Loucy (cell line): ENCODE results near the gene ZFR2.

Experiments used
- H2AFZ ChIP-seq: fragments of 200-600 bp; sonication (generic); 2 replicates; pipeline ENCODE4 v1.6.0; 2016; ENCODE audit warnings: antibody characterized with exemption, mild to moderate bottlenecking, low read length, moderate library complexity
- H3F3A ChIP-seq: fragments of 200-600 bp; 2 replicates; pipeline ENCODE4 v1.6.0; 2016; ENCODE audit warnings: antibody characterized with exemption, low read depth, mild to moderate bottlenecking
- H3K27me3 ChIP-seq: fragments of 200-600 bp; sonication (generic); 2 replicates; pipeline ENCODE4 v1.6.1; 2014; ENCODE audit warnings: low read length, mild to moderate bottlenecking; ENCODE audit not compliant: insufficient read depth, poor library complexity, severe bottlenecking
- H3K36me3 ChIP-seq: fragments of 200-600 bp; sonication (generic); 2 replicates; pipeline ENCODE4 v1.6.1; 2016; ENCODE audit warnings: low read length; ENCODE audit not compliant: insufficient read depth
- H3K4me1 ChIP-seq: fragments of 200-600 bp; sonication (generic); 2 replicates; pipeline ENCODE4 v1.5.1; 2014; ENCODE audit warnings: low read length, mild to moderate bottlenecking; ENCODE audit not compliant: insufficient read depth, poor library complexity, severe bottlenecking
- H3K4me2 ChIP-seq: fragments of 200-600 bp; sonication (generic); 2 replicates; pipeline ENCODE4 v1.6.0; 2014; ENCODE audit warnings: antibody characterized with exemption, low read length, low read depth, mild to moderate bottlenecking; ENCODE audit not compliant: poor library complexity, severe bottlenecking
- H3K4me3 ChIP-seq: fragments of 200-600 bp; sonication (generic); 2 replicates; pipeline ENCODE4 v1.5.1; 2014; ENCODE audit warnings: low read length, mild to moderate bottlenecking, mixed read lengths; ENCODE audit not compliant: poor library complexity, severe bottlenecking
- H3K79me2 ChIP-seq: fragments of 200-600 bp; sonication (generic); 2 replicates; pipeline ENCODE4 v1.6.1; 2014; ENCODE audit warnings: low read length; ENCODE audit not compliant: insufficient read depth
- H3K9ac ChIP-seq: fragments of 200-600 bp; sonication (generic); 2 replicates; pipeline ENCODE4 v1.6.0; 2014; ENCODE audit warnings: mild to moderate bottlenecking, low read depth, low read length, moderate library complexity; ENCODE audit not compliant: poor library complexity, severe bottlenecking
- H3K9me2 ChIP-seq: fragments of 200-600 bp; sonication (generic); replicated peaks from 2 replicates; pipeline ENCODE4 v1.6.1; 2016; ENCODE audit warnings: low read depth, low read length, mixed read lengths
- H3K9me3 ChIP-seq: fragments of 200-600 bp; sonication (generic); 2 replicates; pipeline ENCODE4 v1.6.1; 2014; ENCODE audit warnings: mild to moderate bottlenecking, antibody characterized with exemption, low read length, low read depth; ENCODE audit not compliant: insufficient read depth
- H4K20me1 ChIP-seq: fragments of 200-600 bp; sonication (generic); 2 replicates; pipeline ENCODE4 v1.6.0; 2014; ENCODE audit warnings: antibody characterized with exemption, low read length, mild to moderate bottlenecking; ENCODE audit not compliant: insufficient read depth, poor library complexity, severe bottlenecking
- CTCF ChIP-seq: fragments of 200-600 bp; sonication (generic); conservative IDR thresholded peaks from 2 replicates; pipeline ENCODE4 v1.5.1; 2014; ENCODE audit warnings: mild to moderate bottlenecking, antibody characterized with exemption, low read length
- EZH2phosphoT487 ChIP-seq: fragments of 200-600 bp; IDR thresholded peaks from 2 replicates; pipeline ENCODE4 v1.6.1; 2018; ENCODE audit warnings: antibody characterized with exemption, mild to moderate bottlenecking, moderate library complexity, borderline replicate concordance

Gene ZFR2

GRCh38 chr19:3790209-3790734, 78.6 kb downstream of the ZFR2 start:
- Histone ChIP-seq H3K9ac (no peak overlapping the region), H3K79me2 (peaks cover 8% of the 10 kb centered on the region), H3K4me1 (peaks cover 5% of the 10 kb centered on the region), H3K36me3 (no peaks in the 10 kb centered on the region), H3K4me3 (no peak overlapping the region), H3K9me3 (no peaks in the 10 kb centered on the region), H3K27me3 (peaks cover 4% of the 10 kb centered on the region), H2AFZ (no peak overlapping the region), H4K20me1 (no peaks in the 10 kb centered on the region), H3F3A (no peaks in the 10 kb centered on the region), H3K9me2 (no peaks in the 10 kb centered on the region), H3K4me2 (no peak overlapping the region)
- TF ChIP-seq CTCF (no peak), EZH2phosphoT487 (no peak)

GRCh38 chr19:3788996-3789778, 79.7 kb downstream of the ZFR2 start:
- Histone ChIP-seq H3F3A (no peaks in the 10 kb centered on the region), H3K79me2 (peaks cover 15% of the 10 kb centered on the region), H3K9me2 (no peaks in the 10 kb centered on the region), H4K20me1 (no peaks in the 10 kb centered on the region), H3K27me3 (peaks cover 4% of the 10 kb centered on the region), H3K4me1 (peaks cover 9% of the 10 kb centered on the region), H3K9me3 (no peaks in the 10 kb centered on the region), H3K4me2 (no peak overlapping the region), H2AFZ (no peak overlapping the region), H3K4me3 (no peak overlapping the region), H3K9ac (no peak overlapping the region), H3K36me3 (no peaks in the 10 kb centered on the region)
- TF ChIP-seq EZH2phosphoT487, result no peak
- TF ChIP-seq CTCF, result no peak

DNA sequence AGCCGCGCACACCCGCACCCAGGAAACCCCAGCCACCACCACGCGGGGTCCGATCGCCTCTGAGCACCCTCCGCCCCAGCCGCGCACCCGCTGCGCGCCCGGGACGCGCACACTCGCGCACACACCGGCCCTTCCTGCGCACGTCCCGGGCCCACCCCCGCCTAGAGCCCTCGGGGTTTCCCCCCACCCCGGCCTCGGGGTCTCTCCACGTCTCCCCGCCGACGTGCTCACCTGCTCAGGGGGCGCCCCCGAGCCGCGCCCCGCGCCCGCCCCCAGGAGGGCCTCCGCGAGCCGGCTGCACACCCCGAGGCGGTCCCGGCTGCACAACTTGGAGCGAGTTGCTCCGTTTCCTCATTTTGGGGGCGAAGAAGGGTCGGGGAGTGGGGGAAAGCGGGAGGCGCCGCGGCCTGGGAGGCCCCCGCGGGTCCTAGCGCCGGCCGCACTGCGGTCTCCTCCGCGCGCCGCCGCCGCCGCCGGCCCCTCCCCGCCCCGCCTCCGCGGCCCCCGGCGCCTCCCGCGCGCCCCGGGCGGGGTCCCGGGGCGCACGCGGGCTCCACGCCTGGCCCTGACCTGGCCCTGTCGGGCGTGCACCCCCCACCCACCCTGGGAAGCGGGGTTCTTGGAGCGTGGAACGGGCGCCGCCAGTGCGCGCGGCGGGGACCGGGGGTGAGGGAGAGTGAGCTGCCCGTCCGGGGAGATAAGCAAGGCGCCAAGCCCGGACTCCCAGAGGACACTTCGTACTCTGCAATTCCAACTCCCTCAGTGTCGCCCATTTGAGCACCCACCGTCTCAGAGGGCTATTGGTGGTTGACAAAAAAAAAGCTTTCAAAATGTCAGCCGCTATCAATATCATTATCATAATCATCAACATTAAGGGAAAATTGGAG, 82.7 kb downstream of the ZFR2 start, which contains the start of gene MATK:
Gene MATK (minus strand): TSS at position 444 of the 887 bp plus-strand sequence. CDS start 1,246 bp downstream, outside the sequence.
- peaks cover 5% of the 10 kb centered on the region; the same call in 1 of the 2 replicates for H3K36me3 ChIP-seq
- no peaks in the 10 kb centered on the region for H3K9me2 ChIP-seq
- H3K4me3 ChIP-seq, result peak within 1 kb of the TSS; percentile 83
- TF ChIP-seq EZH2phosphoT487 (no peak), CTCF (no peak)
- H3K27me3 ChIP-seq, result peaks cover 4% of the 10 kb centered on the region
- peaks cover 15% of the 10 kb centered on the region for H3K79me2 ChIP-seq
- H4K20me1 ChIP-seq, result no peaks in the 10 kb centered on the region
- peak within 1 kb of the TSS; percentile 94 for H3K9ac ChIP-seq
- H3K4me1 ChIP-seq, result peaks cover 9% of the 10 kb centered on the region
- H3F3A ChIP-seq, result no peaks in the 10 kb centered on the region
- H3K4me2 ChIP-seq, result peak within 1 kb of the TSS; percentile 91
- peak within 1 kb of the TSS; percentile 99 for H2AFZ ChIP-seq
- H3K9me3 ChIP-seq, result no peaks in the 10 kb centered on the region; the same call in 1 of the 2 replicates
